GM10847 (cell line): Measurements from ENCODE around the gene LPP.

Experiments used
- POLR2A ChIP-seq: IDR thresholded peaks from 2 replicates; pipeline ENCODE4 v1.6.1; 2011; ENCODE audit not compliant: insufficient read length; ENCODE audit errors: extremely low read depth

LPP gene

DNA sequence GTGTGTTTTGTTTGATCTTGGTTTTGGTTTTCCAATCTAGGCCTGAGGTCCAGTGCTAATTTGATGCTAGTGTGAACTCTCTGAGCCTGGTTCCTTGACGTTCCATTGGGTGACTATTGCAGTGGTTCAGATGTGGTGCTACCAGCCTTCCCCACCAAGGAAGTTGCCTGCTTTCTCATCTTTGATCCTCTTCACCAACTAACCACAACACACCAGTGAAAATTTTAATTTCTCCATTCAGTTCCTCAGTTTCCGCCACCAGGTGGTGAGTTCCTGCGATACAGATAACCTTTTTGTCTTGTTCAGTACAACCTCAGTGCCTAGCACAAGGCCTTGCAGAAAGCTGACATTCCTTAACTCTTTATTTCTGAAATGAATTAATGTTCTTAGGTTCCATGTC lies 680.4 kb downstream of the LPP start:
- no peak for TF ChIP-seq POLR2A

GRCh38 chr3:188839187-188839695 lies 685.3 kb downstream of the LPP start:
- no peak for TF ChIP-seq POLR2A

- no peak for TF ChIP-seq POLR2A
Observed at GRCh38 chr3:188840290-188840689, 686.3 kb downstream of the LPP start.

- TF ChIP-seq POLR2A: no peak
Observed at GRCh38 chr3:188841906-188842305, 687.9 kb downstream of the LPP start.

- no peak for TF ChIP-seq POLR2A
Observed at GRCh38 chr3:188842639-188843038, 688.7 kb downstream of the LPP start.

DNA sequence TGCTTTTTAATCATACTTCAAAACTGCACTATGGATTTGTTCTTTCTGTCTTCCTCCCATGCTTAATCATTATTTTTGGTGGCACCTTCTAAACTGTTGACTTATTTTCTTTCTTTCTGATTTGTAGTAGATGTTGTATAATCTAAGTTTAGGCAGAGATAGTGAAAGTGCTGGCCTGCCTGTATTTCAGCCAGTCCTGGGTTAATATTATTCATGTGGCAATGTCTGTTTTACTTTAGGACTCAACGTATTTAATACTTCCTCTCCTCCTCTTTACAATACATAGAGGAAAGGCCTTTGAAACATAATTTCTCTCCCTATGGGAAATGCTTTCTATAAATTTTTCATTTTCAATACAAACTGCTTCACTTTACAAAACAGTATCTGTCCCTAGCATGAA lies 690.1 kb downstream of the LPP start:
- TF ChIP-seq POLR2A: no peak

DNA sequence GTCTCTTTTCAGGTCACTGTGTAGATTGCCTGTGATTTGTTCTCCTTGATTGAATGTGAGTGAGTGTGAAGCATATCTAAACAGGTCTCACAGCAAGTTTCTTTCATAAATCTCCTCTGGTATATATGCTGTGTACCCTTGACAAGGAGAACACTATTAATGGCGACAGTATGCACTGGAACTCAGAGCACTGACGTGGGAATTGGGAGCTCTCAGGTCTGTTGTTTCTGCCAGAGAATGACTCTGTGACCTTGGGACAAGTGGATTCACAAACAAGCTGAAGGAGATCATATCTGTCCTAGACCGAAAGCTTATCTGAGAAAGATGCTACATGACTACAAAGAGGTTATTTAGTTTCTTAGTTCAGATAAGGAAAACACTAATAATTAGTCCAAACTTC lies 691.6 kb downstream of the LPP start:
- TF ChIP-seq POLR2A: no peak

- TF ChIP-seq POLR2A: no peak
Observed at GRCh38 chr3:188848947-188849346, 695.0 kb downstream of the LPP start.

GRCh38 chr3:188853856-188854771 lies 700.2 kb downstream of the LPP start:
- no peak for TF ChIP-seq POLR2A

DNA sequence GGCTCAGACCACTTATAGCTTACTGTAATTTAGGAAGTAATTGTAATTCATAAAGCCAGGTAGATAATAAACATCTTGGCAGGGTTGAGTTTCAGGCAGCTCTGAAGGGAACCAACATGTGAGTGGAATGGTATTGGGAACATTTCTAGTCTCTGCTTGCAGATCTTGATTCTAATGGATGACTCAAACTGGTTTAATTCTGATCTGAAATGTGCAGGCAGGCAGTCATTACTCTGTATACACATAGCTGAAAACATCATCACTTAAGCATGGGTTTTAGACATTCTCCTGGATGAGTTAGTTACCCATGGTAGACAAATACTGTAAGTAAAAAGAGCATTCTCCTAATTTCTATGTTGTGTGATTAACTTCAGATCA lies 700.8 kb downstream of the LPP start:
- no peak for TF ChIP-seq POLR2A

- no peak for TF ChIP-seq POLR2A
Observed at GRCh38 chr3:188855675-188856074, 701.7 kb downstream of the LPP start.

GRCh38 chr3:188860147-188860546 lies 706.2 kb downstream of the LPP start:
- TF ChIP-seq POLR2A: no peak

- TF ChIP-seq POLR2A: no peak
Observed at GRCh38 chr3:188861842-188862744, 708.1 kb downstream of the LPP start.

- no peak for TF ChIP-seq POLR2A
Observed at GRCh38 chr3:188863999-188864406, 710.0 kb downstream of the LPP start.

- no peak for TF ChIP-seq POLR2A
Observed at GRCh38 chr3:188867691-188868265, 713.8 kb downstream of the LPP start.
